ENCODE data around the gene SH3BP5. TPM values are rescaled to one million over a fixed set of nuclear protein-coding genes. Genes with fewer than 3 reads are reported as not detected.

SH3BP5 gene
- total RNA-seq, 1 donor from 2014 or later, result 7.7 TPM

DNA sequence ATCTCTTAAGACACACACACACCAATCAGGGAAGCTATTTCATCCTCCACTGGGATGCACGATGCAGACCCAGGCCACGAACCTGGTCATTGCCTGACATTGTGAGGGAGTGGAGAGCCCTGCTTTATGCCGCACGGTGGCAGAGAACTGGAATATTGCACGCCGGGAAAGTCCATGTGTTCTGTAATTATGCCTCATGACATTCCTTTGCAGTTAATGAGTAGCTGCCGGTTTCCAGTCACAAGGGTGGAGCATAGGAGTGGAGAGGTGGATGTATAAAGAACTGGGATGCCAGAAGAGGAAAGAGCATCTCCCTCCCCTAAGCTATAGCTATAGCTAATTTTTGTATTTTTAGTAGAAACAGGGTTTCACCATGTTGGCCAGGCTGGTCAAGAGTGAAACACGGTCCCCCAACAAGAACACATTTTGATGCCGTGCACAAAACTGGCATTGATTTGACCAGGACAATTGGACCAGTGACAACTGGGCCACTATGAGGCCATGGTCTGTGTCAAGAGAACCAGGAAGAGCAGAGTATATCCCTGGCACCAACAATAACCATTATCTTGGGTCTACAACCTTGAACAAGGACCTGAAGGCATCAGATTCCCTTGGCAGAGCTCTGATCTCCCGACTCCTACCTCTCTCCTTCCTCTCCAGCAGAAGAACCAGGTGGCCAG is 51.4 kb downstream of the SH3BP5 start:
- no peak overlapping the region for H3K4me3 ChIP-seq (ENCODE audit: low read depth, low read length)
- TF ChIP-seq, protein P1, sequence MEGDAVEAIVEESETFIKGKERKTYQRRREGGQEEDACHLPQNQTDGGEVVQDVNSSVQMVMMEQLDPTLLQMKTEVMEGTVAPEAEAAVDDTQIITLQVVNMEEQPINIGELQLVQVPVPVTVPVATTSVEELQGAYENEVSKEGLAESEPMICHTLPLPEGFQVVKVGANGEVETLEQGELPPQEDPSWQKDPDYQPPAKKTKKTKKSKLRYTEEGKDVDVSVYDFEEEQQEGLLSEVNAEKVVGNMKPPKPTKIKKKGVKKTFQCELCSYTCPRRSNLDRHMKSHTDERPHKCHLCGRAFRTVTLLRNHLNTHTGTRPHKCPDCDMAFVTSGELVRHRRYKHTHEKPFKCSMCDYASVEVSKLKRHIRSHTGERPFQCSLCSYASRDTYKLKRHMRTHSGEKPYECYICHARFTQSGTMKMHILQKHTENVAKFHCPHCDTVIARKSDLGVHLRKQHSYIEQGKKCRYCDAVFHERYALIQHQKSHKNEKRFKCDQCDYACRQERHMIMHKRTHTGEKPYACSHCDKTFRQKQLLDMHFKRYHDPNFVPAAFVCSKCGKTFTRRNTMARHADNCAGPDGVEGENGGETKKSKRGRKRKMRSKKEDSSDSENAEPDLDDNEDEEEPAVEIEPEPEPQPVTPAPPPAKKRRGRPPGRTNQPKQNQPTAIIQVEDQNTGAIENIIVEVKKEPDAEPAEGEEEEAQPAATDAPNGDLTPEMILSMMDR (conservative IDR thresholded peaks at IDR 0.05; ENCODE audit: low read depth, low read length), result peak; percentile 39
- DNase-seq (ENCODE audit: low read depth), result no peak

DNA sequence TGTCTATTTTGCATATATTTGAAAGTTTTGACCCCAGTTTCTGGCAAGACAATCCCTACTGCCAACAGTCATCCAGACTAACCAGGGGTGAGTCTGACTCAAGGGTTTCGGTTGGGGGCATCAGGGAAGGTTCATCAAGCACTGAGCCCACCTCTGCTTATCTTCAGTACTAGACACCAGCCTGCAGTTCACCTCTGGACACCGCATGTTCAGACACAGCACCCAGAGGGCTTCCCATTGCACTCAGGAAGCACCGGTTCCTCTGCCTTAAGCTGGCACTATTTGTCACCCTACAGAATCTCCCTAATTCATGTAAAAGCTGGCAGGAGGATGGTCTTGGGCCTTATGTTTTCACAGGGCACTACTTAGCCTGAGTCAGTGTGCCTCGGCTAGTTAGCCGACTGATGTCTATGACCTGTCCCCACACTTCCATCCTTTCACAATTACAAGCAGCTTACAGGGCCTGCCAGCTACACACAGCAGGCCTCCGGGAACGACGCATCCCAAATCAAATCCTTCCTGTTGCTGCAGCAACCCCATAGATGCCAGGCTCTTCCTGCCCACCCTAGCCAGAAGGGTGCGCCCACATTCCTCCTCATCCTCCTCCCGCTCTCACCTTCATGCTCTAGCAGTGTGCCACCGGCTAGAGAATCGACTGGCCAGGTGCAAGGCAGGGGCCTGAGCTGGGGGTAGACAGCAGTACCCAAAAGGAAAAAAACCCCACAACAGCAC is 52.5 kb downstream of the SH3BP5 start:
- H3K4me3 ChIP-seq (ENCODE audit: low read depth, low read length), result no peak overlapping the region
- no peak for DNase-seq (ENCODE audit: low read depth)
- TF ChIP-seq, protein P1 (conservative IDR thresholded peaks at IDR 0.05; ENCODE audit: low read depth, low read length), result no peak

DNA sequence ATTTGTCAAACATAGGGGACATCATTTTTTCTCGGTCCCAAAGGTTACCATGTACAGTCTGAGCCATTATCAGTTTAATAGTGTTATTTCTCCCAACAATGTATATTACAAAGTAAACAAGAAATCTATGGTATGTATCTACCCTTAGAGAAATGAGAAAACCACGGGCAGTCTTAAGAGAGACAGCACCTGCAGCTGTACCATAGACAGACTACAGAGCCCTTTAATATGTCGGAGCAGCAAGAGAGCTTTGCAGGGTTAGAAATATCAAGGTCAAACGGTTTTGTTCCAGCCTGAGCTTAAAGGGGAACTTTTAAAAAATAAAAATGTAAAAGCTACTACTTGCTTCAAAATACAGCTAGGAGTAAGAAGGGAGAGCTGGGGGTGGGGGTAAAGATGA is 53.2 kb downstream of the SH3BP5 start:
- no peak overlapping the region for H3K4me3 ChIP-seq (ENCODE audit: low read depth, low read length)
- DNase-seq (ENCODE audit: low read depth), result no peak
- TF ChIP-seq, protein P1 (conservative IDR thresholded peaks at IDR 0.05; ENCODE audit: low read depth, low read length), result no peak

DNA sequence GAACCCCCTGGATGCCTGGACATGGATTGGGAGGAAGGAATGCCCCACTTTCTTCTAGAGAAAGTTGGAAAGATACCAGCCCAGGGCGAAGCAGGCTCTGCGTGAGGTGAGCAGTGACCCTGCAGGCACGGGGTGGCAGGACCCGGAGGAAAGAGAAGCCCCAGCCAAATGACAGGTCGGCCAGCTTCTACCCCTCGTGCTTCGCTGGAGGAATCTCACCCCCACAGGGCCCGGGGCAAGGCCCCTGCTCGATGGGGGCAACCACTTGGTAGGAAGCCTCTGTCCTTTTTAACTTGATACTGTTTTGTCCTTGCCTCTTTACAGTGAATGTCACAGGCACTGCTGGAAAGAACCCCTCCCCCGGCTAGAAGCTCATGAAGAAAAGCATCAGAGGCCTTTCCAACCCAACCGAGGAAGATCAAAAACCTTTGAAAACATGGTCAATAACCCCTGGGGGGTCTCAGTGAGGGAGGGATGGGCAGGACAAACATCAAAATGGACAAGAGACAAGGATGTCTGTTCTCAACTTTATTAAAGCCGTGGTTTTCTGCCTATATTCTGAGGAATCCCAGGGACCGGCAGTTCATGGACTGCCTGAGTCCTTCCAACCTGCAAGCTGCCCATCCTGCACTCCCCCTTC is 54.4 kb downstream of the SH3BP5 start:
- no peak overlapping the region for H3K4me3 ChIP-seq (ENCODE audit: low read depth, low read length)
- DNase-seq (ENCODE audit: low read depth), result no peak

DNA sequence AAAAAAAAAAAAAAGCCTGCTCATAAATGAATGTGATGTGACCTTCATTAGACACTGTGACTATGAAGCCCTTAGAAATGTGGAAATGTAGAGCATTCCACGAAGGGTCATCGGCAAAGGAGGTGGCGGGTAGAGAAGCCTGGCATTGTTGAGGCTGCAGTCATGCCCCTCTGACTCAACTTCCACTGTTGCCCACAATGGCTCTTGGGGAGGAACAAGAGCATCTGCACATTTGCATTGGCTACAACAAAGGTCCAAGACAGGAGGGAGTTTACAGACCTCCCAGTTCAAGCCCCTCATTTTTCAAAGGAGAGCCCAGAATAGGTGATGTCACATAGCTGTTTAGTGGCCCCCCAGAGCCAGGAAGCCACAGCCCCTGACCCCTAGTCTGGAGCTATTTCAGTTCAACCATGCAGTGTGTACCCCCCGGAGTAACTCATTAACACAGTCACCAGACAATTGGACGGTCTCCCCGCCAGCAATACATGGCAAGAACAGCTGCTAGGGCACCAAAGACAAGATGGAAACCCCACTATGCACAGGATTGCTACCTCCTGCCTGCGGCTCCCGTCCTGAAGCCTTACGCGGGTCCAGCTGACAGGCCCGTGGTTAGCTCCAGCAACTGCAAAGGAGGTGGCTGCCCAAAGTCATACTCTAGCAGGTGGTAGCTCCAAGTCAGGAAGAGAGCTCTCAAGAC is 56.2 kb downstream of the SH3BP5 start:
- TF ChIP-seq, protein P1 (conservative IDR thresholded peaks at IDR 0.05; ENCODE audit: low read depth, low read length), result no peak
- H3K4me3 ChIP-seq (ENCODE audit: low read depth, low read length), result no peak overlapping the region
- no peak for DNase-seq (ENCODE audit: low read depth)

More for the DNA sequence above, 54.4 kb downstream of the SH3BP5 start:
- TF ChIP-seq, protein P1 (conservative IDR thresholded peaks at IDR 0.05; ENCODE audit: low read depth, low read length), result no peak

DNA sequence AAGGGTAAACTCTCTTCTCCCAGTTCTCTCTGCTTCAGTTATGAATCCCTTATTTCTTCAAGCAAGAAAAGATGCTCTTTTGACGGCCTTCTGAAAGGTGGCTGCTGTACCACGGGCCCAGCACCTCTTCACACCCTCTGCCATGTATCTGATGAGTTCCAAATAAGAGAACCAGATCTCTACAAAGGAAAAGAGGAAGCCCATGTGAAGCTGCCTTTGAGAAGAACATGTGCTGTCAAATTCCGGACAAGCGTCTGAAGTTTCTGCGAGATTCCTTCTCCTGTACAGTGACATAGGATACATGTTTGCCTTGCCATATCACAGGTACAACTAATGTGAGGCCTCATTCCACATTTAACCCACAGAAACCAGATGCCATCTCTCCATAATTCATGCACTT is 59.2 kb downstream of the SH3BP5 start:
- no peak for DNase-seq (ENCODE audit: low read depth)
- no peak overlapping the region for H3K4me3 ChIP-seq (ENCODE audit: low read depth, low read length)
- TF ChIP-seq, protein P1 (conservative IDR thresholded peaks at IDR 0.05; ENCODE audit: low read depth, low read length), result no peak

All from epithelial cell of proximal tubule (primary cell).